Prostate gland (tissue), 2 donors: ENCODE results near the gene KSR2. TPM values are rescaled to one million over a fixed set of nuclear protein-coding genes. Genes with fewer than 3 reads are reported as not detected.
"Not testable (repeated sequence)": the region's sequence is repeated elsewhere in the genome, so short reads cannot be mapped to it uniquely, and the experiment has no call there.

Experiments used
- DNase-seq: peaks from one replicate; pipeline ENCODE4 v3.0.0-alpha.2; 2019; ENCODE audit warnings: low spot score
- H3K27ac ChIP-seq, 2 donors: fragments of 200-600 bp; sonication (generic); 2 replicates each; pipeline ENCODE4 v1.5.1; 2017 to 2019
- H3K27me3 ChIP-seq: fragments of 200-600 bp; sonication (generic); replicated peaks from 2 replicates; pipeline ENCODE4 v1.5.1; 2019; ENCODE audit not compliant: insufficient read depth
- H3K36me3 ChIP-seq, 2 donors: fragments of 200-600 bp; sonication (generic); 1 replicate in 1 of 2; 2 replicates in 1 of 2; pipeline versions ENCODE4 v1.5.1 to v1.8.1; 2017 to 2019
- H3K4me1 ChIP-seq: fragments of 200-600 bp; sonication (generic); replicated peaks from 2 replicates; pipeline ENCODE4 v1.5.1; 2019
- H3K4me3 ChIP-seq, 2 donors: fragments of 200-600 bp; sonication (generic); 2 replicates each; pipeline ENCODE4 v1.5.1; 2017 to 2019
- H3K9me3 ChIP-seq: fragments of 200-600 bp; sonication (generic); 2 replicates; pipeline ENCODE4 v1.5.1; 2017
- CTCF ChIP-seq, 4 experiments: fragments of 200-600 bp in 2 of 4; fragments of 450-650 bp in 2 of 4; sonication (generic) in 2 of 4; IDR thresholded peaks; 1 replicate in 3 of 4; 2 replicates in 1 of 4; pipeline ENCODE4 v1.5.1; 2016 to 2019; ENCODE audit warnings: antibody characterized with exemption in 4 of 4, mild to moderate bottlenecking in 2 of 4, moderate library complexity in 2 of 4
- POLR2A ChIP-seq: fragments of 450-650 bp; IDR thresholded peaks from one replicate; pipeline ENCODE4 v1.6.1; 2016; ENCODE audit warnings: antibody characterized with exemption, mild to moderate bottlenecking
- POLR2AphosphoS5 ChIP-seq: sonication (generic); formaldehyde crosslinking; IDR thresholded peaks from one replicate; pipeline ENCODE4 v1.6.1; 2017; ENCODE audit warnings: antibody characterized with exemption
- WGBS: methylation state at CpG from one replicate; pipeline ENCODE4 v1.1.5; 2018; 5-methylcytosine and 5-hydroxymethylcytosine counted together
- intact Hi-C: fragments of 100-400 bp; cut with DNase I; formaldehyde crosslinking; loops from one replicate; pipeline ENCODE4 v1.14.2; 2022
- total RNA-seq, 2 donors: library from RNA; depleted of rRNA; stranded (reverse); fragments of >200 nt; gene quantifications; one replicate each; pipeline ENCODE4 v1.1.0, GENCODE V29; 2016

The KSR2 gene
- total RNA-seq, 2 donors from 2014 or later, result 1.0 to 1.7 TPM

DNA sequence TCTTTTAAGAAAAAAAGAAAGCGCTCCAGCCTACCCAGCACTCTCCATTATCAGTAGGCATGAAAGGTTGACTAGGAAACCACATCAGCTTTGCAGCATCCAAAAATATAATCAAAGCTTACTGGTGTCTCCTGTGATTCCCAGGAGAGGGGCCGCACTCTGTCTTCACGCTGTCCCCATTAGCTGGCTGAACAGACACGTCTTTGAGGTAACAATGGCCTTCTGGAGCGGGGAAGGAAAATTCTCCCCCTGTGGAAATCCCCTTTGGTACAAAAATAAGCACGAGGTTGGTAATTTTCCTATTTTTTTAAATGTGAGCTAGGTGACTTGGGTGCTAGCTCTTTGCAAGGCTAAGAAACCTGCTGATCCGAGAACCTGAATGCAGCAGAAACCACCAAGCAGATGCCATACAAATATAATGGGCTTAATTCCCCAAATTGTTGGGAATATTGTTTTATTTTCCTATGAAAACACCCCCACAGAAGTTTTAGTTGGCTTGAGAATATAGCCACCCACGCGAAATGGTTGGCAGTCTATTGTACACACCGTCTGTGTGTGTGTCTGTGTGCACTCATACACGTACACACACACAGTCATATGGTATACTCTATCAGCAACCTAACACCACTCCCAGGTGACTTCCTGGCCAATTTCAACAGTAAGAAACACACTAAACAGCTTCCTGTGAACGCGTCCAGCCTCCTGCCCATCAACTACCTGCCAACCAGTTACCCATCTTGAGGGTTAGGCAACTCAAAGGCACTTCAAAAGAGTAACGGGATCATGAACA is 71.2 kb downstream of the KSR2 start:
- DNase-seq, result no peak
- intact Hi-C loops, result no loop called here
- Histone ChIP-seq H3K4me1 (no peaks in the 10 kb centered on the region), H3K27ac (no peak overlapping the region), H3K9me3 (no peaks in the 10 kb centered on the region), H3K27me3 (no peaks in the 10 kb centered on the region), H3K4me3 (no peak overlapping the region), H3K36me3 (no peaks in the 10 kb centered on the region)
- WGBS, result 72% methylated on average over 14 of the region's 14 CpGs
- TF ChIP-seq POLR2A (no peak), CTCF (IDR thresholded peaks at IDR 0.05) (no peak), POLR2AphosphoS5 (no peak)

DNA sequence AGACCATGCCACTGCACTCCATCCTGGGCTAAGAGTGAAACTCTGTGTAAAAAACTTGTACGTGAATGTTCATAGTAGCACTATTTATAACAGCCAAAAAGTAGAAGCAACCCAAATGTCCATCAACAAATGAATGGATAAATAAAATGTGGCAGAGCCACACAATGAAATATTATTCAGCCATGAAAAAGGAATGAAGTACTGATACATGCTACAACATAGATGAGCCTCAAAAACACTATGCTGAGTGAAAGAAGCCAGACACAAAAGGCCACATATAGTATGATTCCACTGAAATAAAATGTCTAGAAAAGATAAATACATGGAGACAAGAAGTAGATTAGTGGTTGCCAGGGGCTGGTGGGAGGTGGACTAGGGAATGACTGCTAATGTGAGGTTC is 72.8 kb downstream of the KSR2 start:
- DNase-seq, result no peak
- Histone ChIP-seq H3K27me3 (no peaks in the 10 kb centered on the region), H3K27ac (no peak overlapping the region), H3K36me3 (no peaks in the 10 kb centered on the region), H3K9me3 (no peaks in the 10 kb centered on the region), H3K4me1 (no peaks in the 10 kb centered on the region), H3K4me3 (no peak overlapping the region)
- intact Hi-C loops, result no loop called here
- WGBS, result 94% methylated on average over 1 of the region's 1 CpG
- no peak for TF ChIP-seq POLR2A
- no peak for TF ChIP-seq CTCF (IDR thresholded peaks at IDR 0.05)
- no peak for TF ChIP-seq POLR2AphosphoS5

GRCh38 chr12:117892441-117892840 is 76.3 kb downstream of the KSR2 start:
- H3K9me3 ChIP-seq, result no peaks in the 10 kb centered on the region
- H3K4me1 ChIP-seq, result no peaks in the 10 kb centered on the region
- DNase-seq, result no peak
- TF ChIP-seq CTCF (IDR thresholded peaks at IDR 0.05), result no peak
- no peak for TF ChIP-seq POLR2AphosphoS5
- no peak for TF ChIP-seq POLR2A
- no peak overlapping the region for H3K27ac ChIP-seq
- no peaks in the 10 kb centered on the region for H3K36me3 ChIP-seq
- no peak overlapping the region for H3K4me3 ChIP-seq
- H3K27me3 ChIP-seq, result no peaks in the 10 kb centered on the region
- intact Hi-C loops, result no loop called here

DNA sequence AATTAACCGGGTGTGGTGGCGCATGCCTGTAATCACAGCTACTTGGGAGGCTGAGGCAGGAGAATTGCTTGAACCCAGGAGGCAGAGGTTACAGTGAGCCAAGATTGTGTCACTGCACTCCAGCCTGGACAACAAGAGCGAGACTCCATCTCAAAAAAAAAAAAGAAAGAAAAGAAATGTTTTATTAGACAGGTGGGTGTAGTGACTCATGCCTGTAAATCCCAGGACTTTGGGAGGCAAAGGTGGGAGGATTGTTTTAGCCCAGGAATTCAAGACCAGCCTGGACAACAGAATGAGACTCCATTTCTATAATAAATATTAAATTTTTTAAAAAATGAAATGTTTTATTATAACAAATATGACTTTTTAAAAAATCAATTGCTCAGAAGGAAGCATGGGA is 77.5 kb downstream of the KSR2 start:
- DNase-seq, H3K36me3 ChIP-seq, H3K9me3 ChIP-seq, H3K27me3 ChIP-seq, intact Hi-C loops, H3K4me1 ChIP-seq, H3K27ac ChIP-seq, H3K4me3 ChIP-seq: not testable (repeated sequence)
- WGBS, result 83% methylated on average over 3 of the region's 3 CpGs

DNA sequence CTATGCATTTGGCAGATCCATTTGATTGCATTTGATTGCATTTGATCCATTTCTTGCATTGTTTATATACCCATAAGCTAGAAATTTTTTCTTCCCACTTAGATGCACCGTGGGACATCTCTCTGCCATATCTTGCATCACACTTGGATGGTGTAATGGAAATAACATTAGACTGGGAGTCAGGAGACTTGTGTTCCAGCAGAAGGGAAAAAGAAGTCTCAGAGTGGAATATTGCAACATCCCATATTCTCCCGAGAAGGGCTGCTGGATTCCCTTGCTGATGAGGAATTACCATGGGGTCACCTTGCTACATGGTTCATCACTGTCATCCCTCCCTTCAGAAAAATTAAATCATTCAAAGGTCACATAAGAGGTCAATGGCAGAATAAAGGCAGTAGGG is 78.1 kb downstream of the KSR2 start:
- Histone ChIP-seq H3K27ac (no peak overlapping the region), H3K27me3 (no peaks in the 10 kb centered on the region)
- 88% methylated on average over 2 of the region's 2 CpGs for WGBS

More for the DNA sequence above, 78.1 kb downstream of the KSR2 start:
- Histone ChIP-seq H3K4me1 (no peaks in the 10 kb centered on the region), H3K36me3 (no peaks in the 10 kb centered on the region), H3K4me3 (no peak overlapping the region), H3K9me3 (no peaks in the 10 kb centered on the region)
- TF ChIP-seq POLR2AphosphoS5 (no peak), POLR2A (no peak), CTCF (IDR thresholded peaks at IDR 0.05) (no peak)
- no peak for DNase-seq
- intact Hi-C loops, result no loop called here
